ENCODE results near the gene SNAPC4.

GRCh38 chr9:136442265-136442664 is 42.3 kb upstream of the SNAPC4 start:
- TF ChIP-seq CTCF (conservative IDR thresholded peaks at IDR 0.05 in 1 of 2, IDR thresholded peaks at IDR 0.05 in 1 of 2; ENCODE audit: low read depth in 1 of 2, low read length in 2 of 2) = no peak
- no peak for TF ChIP-seq EZH2 (IDR thresholded peaks at IDR 0.05; ENCODE audit: low read length, missing control alignments)
